NB4 (cell line): Measurements from ENCODE around the gene TBC1D14.

ENCODE experiments used
- DNase-seq: peaks from one replicate; pipeline ENCODE4 v3.0.0; 2010; ENCODE audit warnings: low read depth
- H3K4me3 ChIP-seq: one replicate; pipeline ENCODE4 v1.5.1; 2011; ENCODE audit warnings: mild to moderate bottlenecking, low read depth, low read length, moderate library complexity
- CTCF ChIP-seq: IDR thresholded peaks from one replicate; pipeline ENCODE4 v1.5.1; 2012; ENCODE audit warnings: low read depth, low read length
- MYC ChIP-seq: IDR thresholded peaks from 2 replicates; pipeline ENCODE4 v1.6.1; 2011; ENCODE audit warnings: low read depth, low read length
- POLR2A ChIP-seq: IDR thresholded peaks from 2 replicates; pipeline ENCODE4 v1.6.1; 2011; ENCODE audit warnings: mild to moderate bottlenecking; ENCODE audit not compliant: insufficient read length; ENCODE audit errors: extremely low read depth
- TF ChIP-seq, protein P1 (sequence below): IDR thresholded peaks from 2 replicates; pipeline ENCODE4 v1.6.1; 2011; ENCODE audit warnings: low read depth, low read length

Gene TBC1D14

DNA sequence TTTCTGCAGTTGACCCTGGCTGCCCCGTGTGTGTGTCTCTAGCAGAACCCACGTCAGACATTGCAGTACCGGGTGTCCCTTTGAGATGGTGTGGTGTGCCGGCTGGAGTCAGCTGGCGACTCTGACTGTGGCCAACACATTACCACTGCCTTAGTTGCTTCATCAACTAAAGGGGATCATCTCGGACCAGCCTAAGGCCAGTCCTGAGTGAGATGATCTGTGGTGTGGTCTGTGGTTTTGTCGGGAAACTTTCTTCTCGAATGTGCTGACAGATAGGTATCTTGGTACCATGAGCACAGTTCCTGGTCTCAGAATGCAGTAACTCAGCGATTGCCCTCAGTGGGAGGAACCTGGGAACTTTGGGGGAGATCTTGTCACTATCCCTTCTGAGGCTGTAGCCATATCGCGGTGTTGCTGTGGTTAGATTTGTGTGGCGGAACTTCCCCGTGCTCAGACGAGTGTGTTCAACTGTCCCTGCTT lies 15.8 kb downstream of the TBC1D14 start:
- TF ChIP-seq, protein P1, sequence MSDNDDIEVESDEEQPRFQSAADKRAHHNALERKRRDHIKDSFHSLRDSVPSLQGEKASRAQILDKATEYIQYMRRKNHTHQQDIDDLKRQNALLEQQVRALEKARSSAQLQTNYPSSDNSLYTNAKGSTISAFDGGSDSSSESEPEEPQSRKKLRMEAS: peak; percentile 47
- no peak for TF ChIP-seq POLR2A
- peak; percentile 97 for DNase-seq
- H3K4me3 ChIP-seq: no peak overlapping the region

- DNase-seq: peak; percentile 92
- no peak for TF ChIP-seq POLR2A
- peak; percentile 95 for TF ChIP-seq MYC
- TF ChIP-seq, protein P1: peak; percentile 86
- peak overlapping the region; percentile 18 for H3K4me3 ChIP-seq
Measured at GRCh38 chr4:6926081-6926480, 16.5 kb downstream of the TBC1D14 start.

GRCh38 chr4:6926681-6927478 lies 17.3 kb downstream of the TBC1D14 start:
- TF ChIP-seq CTCF (no peak), POLR2A (no peak)
- TF ChIP-seq, protein P1: no peak
- H3K4me3 ChIP-seq: no peak overlapping the region
- DNase-seq: peak; percentile 66

- H3K4me3 ChIP-seq: no peak overlapping the region
- TF ChIP-seq CTCF (no peak), MYC (no peak), POLR2A (no peak)
- TF ChIP-seq, protein P1: no peak
- peak; percentile 1 for DNase-seq
Measured at GRCh38 chr4:6928081-6928480, 18.5 kb downstream of the TBC1D14 start.

DNA sequence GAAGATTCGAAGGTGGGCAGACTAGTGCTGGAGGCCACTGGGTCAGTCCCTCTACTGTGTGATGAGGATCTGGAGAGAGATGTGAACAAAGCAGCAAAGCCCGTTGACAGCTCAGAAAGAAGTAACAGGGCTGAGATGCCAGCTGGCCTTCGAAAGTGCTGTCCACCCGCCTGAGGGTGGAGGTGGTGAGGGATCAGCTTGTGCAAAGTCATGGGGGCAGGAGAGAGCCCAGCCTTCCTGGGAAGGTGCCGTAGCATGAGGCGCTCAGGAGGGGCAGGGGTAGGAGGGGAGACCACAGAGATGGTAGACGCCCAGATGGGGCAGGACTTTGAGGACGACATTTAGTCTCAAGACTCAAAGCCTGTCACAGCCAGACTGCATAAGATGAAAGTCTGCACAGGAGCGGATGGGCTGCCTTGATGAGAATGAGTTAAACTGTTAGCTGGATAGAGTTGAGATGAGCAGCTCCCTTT lies 19.7 kb downstream of the TBC1D14 start:
- TF ChIP-seq CTCF: no peak
- no peak for TF ChIP-seq MYC
- TF ChIP-seq, protein P1: no peak
- no peak for TF ChIP-seq POLR2A
- DNase-seq: no peak

DNA sequence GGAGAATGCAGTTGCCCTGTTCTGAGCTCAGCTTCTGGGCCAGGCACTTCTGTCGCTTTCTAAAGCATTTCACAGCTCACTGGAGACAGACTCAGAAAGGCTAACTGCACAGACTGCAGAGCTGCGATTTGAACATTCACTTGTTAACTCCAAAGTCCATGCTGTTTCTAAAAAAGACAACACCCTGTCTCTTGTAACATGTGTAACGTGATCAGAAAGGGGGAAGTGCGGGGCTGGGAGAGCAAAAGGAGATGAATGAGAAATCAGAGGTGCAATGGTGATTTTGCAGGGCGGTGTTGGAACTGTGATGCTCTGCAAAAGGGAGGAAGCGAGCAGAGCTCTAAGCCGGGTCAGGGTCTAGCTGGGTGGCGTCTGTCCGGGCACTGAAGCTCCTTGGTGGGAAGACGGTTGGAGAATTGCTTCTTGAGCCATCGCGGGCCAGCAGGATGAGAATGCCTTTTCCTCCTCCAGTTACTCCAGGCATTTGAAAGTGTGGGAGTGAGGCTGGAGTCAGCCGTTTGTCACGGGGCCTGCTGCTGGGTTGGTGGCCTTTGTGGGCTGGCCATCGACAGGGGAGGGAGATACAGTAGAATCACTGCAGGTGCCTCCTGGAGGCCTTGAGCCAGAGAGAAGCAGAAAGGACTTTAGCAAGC lies 20.3 kb downstream of the TBC1D14 start:
- DNase-seq: peak; percentile 80
- TF ChIP-seq CTCF: no peak
- TF ChIP-seq, protein P1: peak; percentile 65
- peak; percentile 42; the same call in 1 of the 2 replicates for TF ChIP-seq MYC
- TF ChIP-seq POLR2A: no peak
- no peak overlapping the region for H3K4me3 ChIP-seq

More for the DNA sequence above, 19.7 kb downstream of the TBC1D14 start:
- no peak overlapping the region for H3K4me3 ChIP-seq
